ENCODE data around the gene DPRX. TPM values are rescaled to one million over a fixed set of nuclear protein-coding genes. Genes with fewer than 3 reads are reported as not detected.
"Not testable (repeated sequence)": the region's sequence is repeated elsewhere in the genome, so short reads cannot be mapped to it uniquely, and the experiment has no call there.

The DPRX gene
- total and polyA plus RNA-seq, 2 experiments from 2014 or later: not detected

- no peak overlapping the region for H3K4me2 ChIP-seq
- no peak overlapping the region for H3K4me3 ChIP-seq
- no peaks in the 10 kb centered on the region for H3K79me2 ChIP-seq
- no peaks in the 10 kb centered on the region for H3K27me3 ChIP-seq
- no peak overlapping the region for H2AFZ ChIP-seq
- H3K9me2 ChIP-seq (replicated peaks; ENCODE audit: insufficient read depth): no peaks in the 10 kb centered on the region
- H3K4me1 ChIP-seq (ENCODE audit: insufficient read depth): no peaks in the 10 kb centered on the region
- no peak for DNase-seq (ENCODE audit: low spot score)
- H3K9me3 ChIP-seq (ENCODE audit: low read depth): no peaks in the 10 kb centered on the region
- H3K36me3 ChIP-seq (replicated peaks; ENCODE audit: insufficient read depth, low read depth): no peaks in the 10 kb centered on the region
- TF ChIP-seq CTCF (IDR thresholded peaks at IDR 0.05; ENCODE audit: poor library complexity) (no peak), EZH2 (IDR thresholded peaks at IDR 0.05; ENCODE audit: borderline replicate concordance) (no peak), EZH2phosphoT487 (IDR thresholded peaks at IDR 0.05; ENCODE audit: low read depth, severe bottlenecking, unreplicated experiment) (no peak)
- 61% methylated on average over 6 of the region's 6 CpGs for WGBS (ENCODE audit: low lambda C conversion rate, missing lambda C conversion rate)
- no peaks in the 10 kb centered on the region for H4K20me1 ChIP-seq (ENCODE audit: insufficient read depth, poor library complexity, severe bottlenecking)
- H3K27ac ChIP-seq: no peak overlapping the region
Measured at GRCh38 chr19:53662209-53662608, 30.4 kb downstream of the DPRX start.

- H3K4me1 ChIP-seq (ENCODE audit: insufficient read depth): no peaks in the 10 kb centered on the region
- no peaks in the 10 kb centered on the region for H3K9me2 ChIP-seq (replicated peaks; ENCODE audit: insufficient read depth)
- no peak overlapping the region for H3K27ac ChIP-seq
- no peaks in the 10 kb centered on the region for H3K79me2 ChIP-seq
- H3K27me3 ChIP-seq: no peaks in the 10 kb centered on the region
- H3K9me3 ChIP-seq (ENCODE audit: low read depth): no peaks in the 10 kb centered on the region
- H3K4me3 ChIP-seq: no peak overlapping the region
- DNase-seq (ENCODE audit: low spot score): no peak
- no peak overlapping the region for H2AFZ ChIP-seq
- H4K20me1 ChIP-seq (ENCODE audit: insufficient read depth, poor library complexity, severe bottlenecking): no peaks in the 10 kb centered on the region
- no peak for TF ChIP-seq EZH2phosphoT487 (IDR thresholded peaks at IDR 0.05; ENCODE audit: low read depth, severe bottlenecking, unreplicated experiment)
- TF ChIP-seq EZH2 (IDR thresholded peaks at IDR 0.05; ENCODE audit: borderline replicate concordance): no peak
- no peak for TF ChIP-seq CTCF (IDR thresholded peaks at IDR 0.05; ENCODE audit: poor library complexity)
- WGBS (ENCODE audit: low lambda C conversion rate, missing lambda C conversion rate): 84% methylated on average over 12 of the region's 12 CpGs
- H3K4me2 ChIP-seq: no peak overlapping the region
- H3K36me3 ChIP-seq (replicated peaks; ENCODE audit: insufficient read depth, low read depth): no peaks in the 10 kb centered on the region
Measured at GRCh38 chr19:53664152-53664551, 32.4 kb downstream of the DPRX start.

DNA sequence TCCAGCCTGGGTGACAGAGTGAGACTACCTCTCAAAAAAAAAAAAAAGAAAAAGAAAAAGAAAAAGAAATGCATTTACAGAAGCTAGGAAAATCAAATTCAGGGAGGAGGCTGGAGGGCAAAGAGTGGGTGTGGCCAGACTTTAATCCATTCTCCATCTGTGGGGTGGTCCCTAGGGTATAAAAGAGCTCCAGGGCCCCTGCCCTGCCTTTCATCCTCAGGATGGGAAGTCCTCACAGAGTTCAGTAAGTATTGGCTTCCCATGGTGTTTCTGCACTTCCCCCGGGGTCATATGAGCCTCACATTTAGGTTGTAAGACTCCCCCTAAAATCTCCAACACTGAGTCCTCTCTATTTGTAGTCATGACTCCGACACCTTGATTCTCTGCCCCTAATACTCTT lies 33.0 kb downstream of the DPRX start:
- no peak for TF ChIP-seq CTCF (IDR thresholded peaks at IDR 0.05; ENCODE audit: poor library complexity)
- no peak for TF ChIP-seq EZH2phosphoT487 (IDR thresholded peaks at IDR 0.05; ENCODE audit: low read depth, severe bottlenecking, unreplicated experiment)
- TF ChIP-seq EZH2 (IDR thresholded peaks at IDR 0.05; ENCODE audit: borderline replicate concordance): no peak
- no peak for DNase-seq (ENCODE audit: low spot score)
- WGBS (ENCODE audit: low lambda C conversion rate, missing lambda C conversion rate): 61% methylated on average over 2 of the region's 2 CpGs

DNA sequence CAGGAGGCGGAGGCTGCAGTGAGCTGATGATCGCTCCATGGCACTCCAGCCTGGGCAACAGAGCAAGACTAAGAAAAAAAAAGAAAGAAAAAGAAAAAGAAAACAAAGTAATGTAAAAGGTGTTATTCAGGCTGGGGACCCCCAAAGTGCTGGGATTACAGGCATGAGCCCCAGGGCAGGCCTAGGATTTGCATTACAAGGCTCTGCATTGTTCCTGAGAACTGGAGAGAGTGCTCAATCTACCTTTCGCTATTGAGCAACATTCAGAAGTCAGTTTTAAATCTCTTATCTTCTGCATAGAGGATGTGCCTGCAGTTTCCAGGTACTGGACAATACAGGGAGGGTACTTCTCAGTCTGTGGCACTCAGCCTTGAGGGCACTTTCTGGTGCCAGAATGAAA lies 34.5 kb downstream of the DPRX start:
- not testable (repeated sequence) for H3K79me2 ChIP-seq; H3K4me1 ChIP-seq (ENCODE audit: insufficient read depth); DNase-seq (ENCODE audit: low spot score); H3K4me3 ChIP-seq; H3K27me3 ChIP-seq; H3K27ac ChIP-seq; H4K20me1 ChIP-seq (ENCODE audit: insufficient read depth, poor library complexity, severe bottlenecking); H3K36me3 ChIP-seq (replicated peaks; ENCODE audit: insufficient read depth, low read depth); H3K9me3 ChIP-seq (ENCODE audit: low read depth); H3K4me2 ChIP-seq; H3K9me2 ChIP-seq (replicated peaks; ENCODE audit: insufficient read depth); H2AFZ ChIP-seq
- WGBS (ENCODE audit: low lambda C conversion rate, missing lambda C conversion rate): 70% methylated on average over 1 of the region's 3 CpGs

More for the DNA sequence above, 33.0 kb downstream of the DPRX start:
- H3K79me2 ChIP-seq: no peaks in the 10 kb centered on the region
- no peaks in the 10 kb centered on the region for H3K36me3 ChIP-seq (replicated peaks; ENCODE audit: insufficient read depth, low read depth)
- H2AFZ ChIP-seq: no peak overlapping the region
- H3K27me3 ChIP-seq: no peaks in the 10 kb centered on the region
- H3K27ac ChIP-seq: no peak overlapping the region
- no peaks in the 10 kb centered on the region for H3K9me2 ChIP-seq (replicated peaks; ENCODE audit: insufficient read depth)
- H3K4me2 ChIP-seq: no peak overlapping the region
- H3K4me1 ChIP-seq (ENCODE audit: insufficient read depth): no peaks in the 10 kb centered on the region
- H4K20me1 ChIP-seq (ENCODE audit: insufficient read depth, poor library complexity, severe bottlenecking): no peaks in the 10 kb centered on the region
- no peaks in the 10 kb centered on the region for H3K9me3 ChIP-seq (ENCODE audit: low read depth)
- H3K4me3 ChIP-seq: no peak overlapping the region

DNA sequence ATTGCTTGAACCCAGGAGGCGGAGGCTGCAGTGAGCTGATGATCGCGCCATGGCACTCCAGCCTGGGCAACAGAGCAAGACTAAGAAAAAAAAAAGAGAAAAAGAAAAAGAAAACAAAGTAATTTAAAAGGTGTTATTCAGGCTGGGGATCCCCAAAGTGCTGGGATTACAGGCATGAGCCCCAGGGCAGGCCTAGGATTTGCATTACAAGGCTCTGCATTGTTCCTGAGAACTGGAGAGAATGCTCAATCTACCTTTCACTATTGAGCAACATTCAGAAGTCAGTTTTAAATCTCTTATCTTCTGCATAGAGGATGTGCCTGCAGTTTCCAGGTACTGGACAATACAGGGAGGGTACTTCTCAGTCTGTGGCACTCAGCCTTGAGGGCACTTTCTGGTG lies 37.0 kb downstream of the DPRX start:
- H2AFZ ChIP-seq; H3K4me1 ChIP-seq (ENCODE audit: insufficient read depth); H3K9me3 ChIP-seq (ENCODE audit: low read depth); H3K4me3 ChIP-seq; DNase-seq (ENCODE audit: low spot score); H3K9me2 ChIP-seq (replicated peaks; ENCODE audit: insufficient read depth); H4K20me1 ChIP-seq (ENCODE audit: insufficient read depth, poor library complexity, severe bottlenecking); H3K27ac ChIP-seq; H3K36me3 ChIP-seq (replicated peaks; ENCODE audit: insufficient read depth, low read depth); H3K79me2 ChIP-seq; H3K4me2 ChIP-seq; H3K27me3 ChIP-seq: not testable (repeated sequence)
- WGBS (ENCODE audit: low lambda C conversion rate, missing lambda C conversion rate): 98% methylated on average over 3 of the region's 3 CpGs

Measured in hepatocyte (in vitro differentiated cells).